Gastrocnemius medialis (tissue), 4 donors: ENCODE measurements around the gene HDAC4. TPM values are rescaled to one million over a fixed set of nuclear protein-coding genes. Genes with fewer than 3 reads are reported as not detected.
"Not testable (repeated sequence)": the region's sequence is repeated elsewhere in the genome, so short reads cannot be mapped to it uniquely, and the experiment has no call there.

Source experiments
- ATAC-seq, 2 donors: fragments of 150-250 bp; one replicate each; pipeline ENCODE4 v1.9.1; 2016
- DNase-seq, 2 donors: peaks; one replicate each; pipeline ENCODE4 v3.0.0-alpha.2; 2019
- H3K27ac ChIP-seq, 4 donors: fragments of 200-600 bp; sonication (generic); 1 replicate in 1 of 4; 2 replicates in 3 of 4; pipeline ENCODE4 v1.5.1; 2016 to 2018; ENCODE audit warnings: mild to moderate bottlenecking in 2 of 4, moderate library complexity in 1 of 4
- H3K27me3 ChIP-seq, 3 donors: fragments of 200-600 bp; sonication (generic) in 2 of 3; 1 replicate in 1 of 3; 2 replicates in 2 of 3; pipeline versions ENCODE4 v1.5.1 to v1.6.0; 2016 to 2019; ENCODE audit warnings: mild to moderate bottlenecking in 1 of 3, moderate library complexity in 1 of 3
- H3K36me3 ChIP-seq, 2 donors: fragments of 200-600 bp; sonication (generic) in 1 of 2; one replicate each; pipeline ENCODE4 v1.5.1; 2017 to 2018
- H3K4me1 ChIP-seq, 2 donors: fragments of 200-600 bp; sonication (generic) in 1 of 2; one replicate each; pipeline ENCODE4 v1.5.1; 2016 to 2017; ENCODE audit warnings: mild to moderate bottlenecking in 2 of 2
- H3K4me3 ChIP-seq, 4 donors: fragments of 200-600 bp; sonication (generic) in 3 of 4; 1 replicate in 1 of 4; 2 replicates in 3 of 4; pipeline ENCODE4 v1.5.1; 2016 to 2019; ENCODE audit warnings: mild to moderate bottlenecking in 2 of 4
- H3K9me3 ChIP-seq, 3 donors: fragments of 200-600 bp; sonication (generic) in 2 of 3; 1 replicate in 1 of 3; 2 replicates in 2 of 3; pipeline ENCODE4 v1.5.1; 2016 to 2019
- CTCF ChIP-seq, 5 experiments: fragments of 450-650 bp in 3 of 5; fragments of 200-600 bp in 2 of 5; sonication (generic) in 2 of 5; IDR thresholded peaks in 4 of 5; conservative IDR thresholded peaks in 1 of 5; 1 replicate in 4 of 5; 2 replicates in 1 of 5; pipeline ENCODE4 v1.5.1; 2016 to 2019; ENCODE audit warnings: antibody characterized with exemption in 5 of 5, mild to moderate bottlenecking in 3 of 5, moderate library complexity in 3 of 5
- POLR2A ChIP-seq, 2 donors: fragments of 450-650 bp; IDR thresholded peaks; one replicate each; pipeline ENCODE4 v1.6.1; 2017; ENCODE audit warnings: antibody characterized with exemption in 2 of 2, mild to moderate bottlenecking in 2 of 2, moderate library complexity in 2 of 2
- in situ Hi-C, 4 donors: fragments of 200-750 bp; cut with MboI; loops; one replicate each; pipeline versions ENCODE4 v1.15.0 to v1.8.0; 2017; ENCODE audit warnings: low sequenced_read_pairs in 4 of 4
- intact Hi-C: fragments of 100-400 bp; cut with DNase I; formaldehyde crosslinking; loops from one replicate; pipeline ENCODE4 v1.15.1; 2023; ENCODE audit warnings: low total_unique reads
- total RNA-seq, 4 donors: library from RNA; depleted of rRNA; stranded (reverse); fragments of >200 nt; gene quantifications; one replicate each; pipeline versions ENCODE4 v1.1.0 to v1.2.3, GENCODE V29; 2016

The HDAC4 gene
- total RNA-seq, 4 donors from 2014 or later: 23.6 to 257 (median 119) TPM

- TF ChIP-seq CTCF (IDR thresholded peaks at IDR 0.05 in 4 of 5, conservative IDR thresholded peaks at IDR 0.05 in 1 of 5) (no peak), POLR2A (IDR thresholded peaks at IDR 0.05) (no peak)
- intact Hi-C loops (no loop called here), in situ Hi-C loops (no loop called here)
- peak in 1 of 2 donors; percentile 22 for DNase-seq
- Histone ChIP-seq H3K27ac (no peak overlapping the region), H3K4me1 (no peaks in the 10 kb centered on the region), H3K9me3 (no peaks in the 10 kb centered on the region), H3K27me3 (no peaks in the 10 kb centered on the region), H3K36me3 (peaks cover 0 to 69% of the 10 kb centered on the region in 2 donors), H3K4me3 (no peak overlapping the region)
- ATAC-seq: no peak
These were observed 327.6 kb downstream of the HDAC4 start for GRCh38 chr2:239073270-239073669.

DNA sequence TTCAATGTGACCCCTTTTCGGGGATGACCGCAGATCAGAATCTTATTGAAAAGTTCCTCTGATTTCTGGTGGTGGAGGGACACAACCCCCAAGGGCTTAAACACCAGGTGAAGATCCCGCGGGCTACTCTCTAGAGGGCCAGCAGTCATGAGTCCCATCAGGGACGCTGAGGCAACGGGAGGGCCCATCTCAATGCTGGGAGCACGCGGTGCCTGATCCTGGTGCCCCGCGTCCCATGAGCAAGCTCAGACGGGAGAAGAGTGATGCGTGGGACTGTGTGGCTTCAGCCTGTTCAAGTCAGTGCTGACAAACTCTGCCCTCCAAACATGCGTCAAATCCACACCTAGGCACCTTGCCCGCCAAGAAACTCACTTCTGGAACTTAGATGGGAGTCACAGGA, 328.0 kb downstream of the HDAC4 start:
- TF ChIP-seq POLR2A (IDR thresholded peaks at IDR 0.05) (no peak), CTCF (IDR thresholded peaks at IDR 0.05 in 4 of 5, conservative IDR thresholded peaks at IDR 0.05 in 1 of 5) (no peak)

GRCh38 chr2:239070466-239070865, 330.4 kb downstream of the HDAC4 start:
- no peak for DNase-seq
- Histone ChIP-seq H3K27me3 (no peaks in the 10 kb centered on the region), H3K4me3 (no peak overlapping the region), H3K4me1 (no peaks in the 10 kb centered on the region), H3K36me3 (peaks cover 0 to 70% of the 10 kb centered on the region in 2 donors), H3K27ac (peak overlapping the region in 1 of 4 donors; percentile 50), H3K9me3 (no peaks in the 10 kb centered on the region)
- TF ChIP-seq CTCF (IDR thresholded peaks at IDR 0.05 in 4 of 5, conservative IDR thresholded peaks at IDR 0.05 in 1 of 5): no peak
- no peak for TF ChIP-seq POLR2A (IDR thresholded peaks at IDR 0.05)
- intact Hi-C loops (no loop called here), in situ Hi-C loops (no loop called here)
- no peak for ATAC-seq

More for the DNA sequence above, 328.0 kb downstream of the HDAC4 start:
- DNase-seq (peak in 1 of 2 donors; percentile 11), ATAC-seq (no peak)
- Histone ChIP-seq H3K27me3 (no peaks in the 10 kb centered on the region), H3K4me1 (no peaks in the 10 kb centered on the region), H3K36me3 (peaks cover 0 to 69% of the 10 kb centered on the region in 2 donors), H3K9me3 (no peaks in the 10 kb centered on the region), H3K4me3 (no peak overlapping the region), H3K27ac (no peak overlapping the region)
- in situ Hi-C loops (no loop called here), intact Hi-C loops (no loop called here)

DNA sequence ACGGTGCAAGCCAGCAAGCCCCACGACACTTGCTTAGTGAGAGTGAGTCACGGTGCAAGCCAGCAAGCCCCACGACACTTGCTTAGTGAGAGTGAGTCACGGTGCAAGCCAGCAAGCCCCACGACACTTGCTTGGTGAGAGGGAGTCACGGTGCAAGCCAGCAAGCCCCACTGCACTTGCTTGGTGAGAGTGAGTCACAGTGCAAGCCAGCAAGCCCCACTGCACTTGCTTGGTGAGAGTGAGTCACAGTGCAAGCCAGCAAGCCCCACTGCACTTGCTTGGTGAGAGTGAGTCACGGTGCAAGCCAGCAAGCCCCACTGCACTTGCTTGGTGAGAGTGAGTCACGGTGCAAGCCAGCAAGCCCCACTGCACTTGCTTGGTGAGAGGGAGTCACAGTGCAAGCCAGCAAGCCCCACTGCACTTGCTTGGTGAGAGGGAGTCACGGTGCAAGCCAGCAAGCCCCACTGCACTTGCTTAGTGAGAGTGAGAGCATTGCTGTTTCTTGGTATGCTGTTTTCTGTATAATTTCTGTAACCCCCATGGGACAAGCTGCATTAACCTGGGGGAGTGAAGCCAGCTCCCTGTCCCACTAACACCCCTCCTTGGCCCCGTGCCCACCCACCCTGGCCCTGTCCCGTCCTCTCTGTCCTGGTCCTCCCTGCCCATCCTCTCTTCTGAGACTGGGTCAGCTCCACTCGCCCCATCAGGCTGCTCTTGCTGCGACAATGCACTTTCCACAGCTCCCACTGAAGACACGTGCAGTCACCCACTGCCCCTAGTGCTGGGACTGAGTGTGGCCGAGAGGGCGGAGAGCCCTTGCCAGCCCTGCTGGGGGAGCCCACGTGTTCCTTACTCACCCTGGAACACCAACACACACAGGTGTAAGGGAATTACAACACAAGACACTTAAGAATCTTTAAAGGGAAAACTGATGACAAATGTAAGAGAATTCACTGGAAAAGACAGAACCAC, 331.2 kb downstream of the HDAC4 start:
- H3K27ac ChIP-seq: peak overlapping the region in 1 of 4 donors; percentile 50
- H3K36me3 ChIP-seq: peaks cover 0 to 75% of the 10 kb centered on the region in 2 donors
- in situ Hi-C loops, H3K4me3 ChIP-seq, intact Hi-C loops, H3K4me1 ChIP-seq, H3K27me3 ChIP-seq, H3K9me3 ChIP-seq, DNase-seq: not testable (repeated sequence)
- ATAC-seq: peak in 1 of 2 donors; percentile 33

GRCh38 chr2:239068411-239068810, 332.4 kb downstream of the HDAC4 start:
- intact Hi-C loops (no loop called here), in situ Hi-C loops (no loop called here)
- peaks cover 0 to 75% of the 10 kb centered on the region in 2 donors for H3K36me3 ChIP-seq
- TF ChIP-seq POLR2A (IDR thresholded peaks at IDR 0.05) (no peak), CTCF (IDR thresholded peaks at IDR 0.05 in 4 of 5, conservative IDR thresholded peaks at IDR 0.05 in 1 of 5) (no peak)
- H3K4me3 ChIP-seq: no peak overlapping the region
- H3K27ac ChIP-seq: no peak overlapping the region
- ATAC-seq (no peak), DNase-seq (no peak)
- H3K9me3 ChIP-seq: no peaks in the 10 kb centered on the region
- H3K4me1 ChIP-seq: no peaks in the 10 kb centered on the region
- H3K27me3 ChIP-seq: no peaks in the 10 kb centered on the region
